ENCODE data around the gene SYMPK.

The SYMPK gene

GRCh38 chr19:45866400-45867176 lies 3.6 kb upstream of the SYMPK start:
- DNase-seq = no peak

GRCh38 chr19:45865269-45865948 lies 2.5 kb upstream of the SYMPK start:
- DNase-seq = no peak

- DNase-seq = no peak
Measured at GRCh38 chr19:45864629-45865082, 1.7 kb upstream of the SYMPK start.

- DNase-seq = peak in 2 of 3 experiments; percentile 56 to 60
Measured at GRCh38 chr19:45863840-45864628, 1.1 kb upstream of the SYMPK start, which contains the start of gene FOXA3. FOXA3 (plus strand) TSS chr19:45864326; CDS start chr19:45864457, 131 bp downstream.

GRCh38 chr19:45863335-45863839 lies 440 bp upstream of the SYMPK start:
- DNase-seq = no peak

GRCh38 chr19:45862271-45862563 lies 730 bp downstream of the SYMPK start:
- no peak for DNase-seq

GRCh38 chr19:45860359-45861259 lies 2.3 kb downstream of the SYMPK start:
- DNase-seq = no peak

GRCh38 chr19:45854167-45854778 lies 8.7 kb downstream of the SYMPK start:
- DNase-seq = no peak

GRCh38 chr19:45852983-45853382 lies 10.0 kb downstream of the SYMPK start:
- no peak for DNase-seq

- no peak for DNase-seq
Measured at GRCh38 chr19:45852145-45852750, 10.7 kb downstream of the SYMPK start.

GRCh38 chr19:45848922-45849321 lies 14.0 kb downstream of the SYMPK start:
- peak in 1 of 3 experiments; percentile 1 for DNase-seq

GRCh38 chr19:45847663-45848062 lies 15.3 kb downstream of the SYMPK start:
- DNase-seq = no peak

GRCh38 chr19:45842198-45842597 lies 20.7 kb downstream of the SYMPK start:
- DNase-seq = no peak

GRCh38 chr19:45834970-45835369 lies 28.0 kb downstream of the SYMPK start:
- DNase-seq = no peak

- no peak for DNase-seq
Measured at GRCh38 chr19:45828945-45829344, 34.0 kb downstream of the SYMPK start.

- DNase-seq = no peak
Measured at GRCh38 chr19:45828523-45828922, 34.4 kb downstream of the SYMPK start.

GRCh38 chr19:45827459-45828093 lies 35.4 kb downstream of the SYMPK start:
- DNase-seq = no peak

- no peak for DNase-seq
Measured at GRCh38 chr19:45826934-45827333, 36.0 kb downstream of the SYMPK start.

GRCh38 chr19:45825917-45826893 lies 36.7 kb downstream of the SYMPK start:
- DNase-seq = no peak

GRCh38 chr19:45825263-45825605 lies 37.7 kb downstream of the SYMPK start:
- DNase-seq = no peak
